ENCODE measurements around the gene PDE1A. TPM values are rescaled to one million over a fixed set of nuclear protein-coding genes. Genes with fewer than 3 reads are reported as not detected.

The PDE1A gene
- total RNA-seq, 2 donors from 2014 or later: 4.1 to 6.0 TPM

DNA sequence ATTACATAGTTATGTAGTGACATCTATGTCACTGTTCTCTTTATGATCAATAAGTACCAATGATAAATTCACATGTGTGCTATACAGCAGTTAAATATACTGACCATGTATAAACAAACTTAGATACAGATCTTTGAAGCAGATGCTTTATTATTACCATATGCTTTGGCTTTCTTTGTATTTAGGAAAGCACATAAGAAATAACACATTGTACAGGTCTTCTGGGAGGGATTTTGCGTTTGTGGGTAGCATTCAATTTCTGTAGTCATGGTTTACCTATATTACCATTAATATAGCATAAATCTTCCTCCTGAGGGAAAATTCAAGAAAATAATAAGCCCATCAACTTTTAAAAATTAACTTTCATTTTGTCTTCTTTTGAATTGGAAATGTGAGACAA lies 1.6 kb upstream of the PDE1A start:
- TF ChIP-seq POLR2AphosphoS5 (IDR thresholded peaks at IDR 0.05): no peak
- TF ChIP-seq, protein P1, sequence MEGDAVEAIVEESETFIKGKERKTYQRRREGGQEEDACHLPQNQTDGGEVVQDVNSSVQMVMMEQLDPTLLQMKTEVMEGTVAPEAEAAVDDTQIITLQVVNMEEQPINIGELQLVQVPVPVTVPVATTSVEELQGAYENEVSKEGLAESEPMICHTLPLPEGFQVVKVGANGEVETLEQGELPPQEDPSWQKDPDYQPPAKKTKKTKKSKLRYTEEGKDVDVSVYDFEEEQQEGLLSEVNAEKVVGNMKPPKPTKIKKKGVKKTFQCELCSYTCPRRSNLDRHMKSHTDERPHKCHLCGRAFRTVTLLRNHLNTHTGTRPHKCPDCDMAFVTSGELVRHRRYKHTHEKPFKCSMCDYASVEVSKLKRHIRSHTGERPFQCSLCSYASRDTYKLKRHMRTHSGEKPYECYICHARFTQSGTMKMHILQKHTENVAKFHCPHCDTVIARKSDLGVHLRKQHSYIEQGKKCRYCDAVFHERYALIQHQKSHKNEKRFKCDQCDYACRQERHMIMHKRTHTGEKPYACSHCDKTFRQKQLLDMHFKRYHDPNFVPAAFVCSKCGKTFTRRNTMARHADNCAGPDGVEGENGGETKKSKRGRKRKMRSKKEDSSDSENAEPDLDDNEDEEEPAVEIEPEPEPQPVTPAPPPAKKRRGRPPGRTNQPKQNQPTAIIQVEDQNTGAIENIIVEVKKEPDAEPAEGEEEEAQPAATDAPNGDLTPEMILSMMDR (IDR thresholded peaks at IDR 0.05): no peak
- TF ChIP-seq POLR2A (IDR thresholded peaks at IDR 0.05): no peak
- 92% methylated on average over 1 of the region's 1 CpG for WGBS
- intact Hi-C loops (cut with DNase I): no loop called here

DNA sequence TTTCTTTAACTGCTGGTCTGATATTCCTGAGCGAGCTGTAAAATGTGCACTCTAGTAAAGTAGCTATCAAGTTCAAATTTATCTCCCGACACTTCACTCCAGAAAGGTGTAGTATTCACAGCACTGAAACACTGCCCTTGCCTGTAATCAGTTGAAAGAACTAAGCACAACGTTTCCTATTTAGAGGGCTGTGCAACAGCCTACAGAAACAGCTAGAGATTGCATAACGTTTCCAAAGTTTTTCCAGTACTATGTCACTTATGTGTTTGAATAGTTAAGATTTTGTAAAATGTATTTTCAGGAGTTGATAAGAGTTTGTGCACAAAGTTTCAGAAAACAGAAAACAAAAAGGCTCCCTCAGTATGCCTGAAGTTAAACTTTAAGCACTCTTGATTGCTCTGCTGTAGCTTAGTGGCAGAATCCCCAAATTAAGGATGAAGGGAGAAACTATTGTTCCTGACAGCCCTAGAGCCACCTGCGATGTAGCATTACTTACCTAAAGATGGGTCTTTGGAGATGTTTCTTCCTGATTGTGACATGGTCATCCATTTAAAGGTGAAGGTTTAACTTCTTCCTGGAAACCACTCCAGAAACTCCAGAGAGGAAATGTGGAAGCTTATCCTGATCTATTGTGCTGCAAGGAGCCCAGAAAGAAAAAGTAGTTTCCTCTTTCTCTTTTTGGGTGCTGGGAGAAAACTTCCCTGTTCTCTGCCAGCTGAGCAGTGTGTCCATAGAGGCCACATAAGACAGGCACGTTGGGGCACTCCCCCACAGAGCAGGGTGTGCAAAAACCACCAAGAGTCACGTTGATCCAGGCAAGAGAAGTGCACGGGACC lies 536 bp downstream of the PDE1A start:
- TF ChIP-seq POLR2AphosphoS5 (IDR thresholded peaks at IDR 0.05): no peak
- TF ChIP-seq, protein P1 (IDR thresholded peaks at IDR 0.05): no peak
- TF ChIP-seq POLR2A (IDR thresholded peaks at IDR 0.05): no peak
- H3K27ac ChIP-seq: peak overlapping the region in 1 of 2 donors; percentile 19
- 9% methylated on average over 8 of the region's 8 CpGs for WGBS

More for the DNA sequence above, 1.6 kb upstream of the PDE1A start:
- H3K4me3 ChIP-seq: no peak overlapping the region
- H3K36me3 ChIP-seq: no peaks in the 10 kb centered on the region
- H3K27ac ChIP-seq: no peak overlapping the region
- DNase-seq (ENCODE audit: low spot score): no peak
- H3K4me1 ChIP-seq (replicated peaks): no peaks in the 10 kb centered on the region
- no peaks in the 10 kb centered on the region for H3K27me3 ChIP-seq (replicated peaks; ENCODE audit: insufficient read depth)
- no peaks in the 10 kb centered on the region for H3K9me3 ChIP-seq

DNA sequence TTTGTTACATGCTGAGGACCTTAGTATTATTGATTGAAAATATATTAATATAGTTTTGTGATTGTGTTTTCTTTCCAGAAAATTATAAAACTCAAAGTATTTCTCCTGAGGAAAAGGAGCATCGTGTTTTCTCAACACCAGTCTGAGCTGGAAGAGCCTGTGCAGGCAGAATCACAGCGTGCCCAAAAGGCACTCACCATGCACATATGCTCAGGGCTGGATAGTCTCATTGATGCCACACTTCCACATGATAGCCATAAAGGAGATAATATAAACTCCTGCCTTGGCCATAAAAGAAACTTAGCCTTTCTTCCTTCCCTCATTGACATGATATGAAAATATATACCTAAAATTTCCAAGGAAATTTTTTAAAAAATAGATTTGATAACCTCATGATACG lies 4.0 kb downstream of the PDE1A start:
- DNase-seq (ENCODE audit: low spot score): no peak
- TF ChIP-seq, protein P1 (IDR thresholded peaks at IDR 0.05): no peak
- TF ChIP-seq POLR2A (IDR thresholded peaks at IDR 0.05): no peak
- no peak for TF ChIP-seq POLR2AphosphoS5 (IDR thresholded peaks at IDR 0.05)
- intact Hi-C loops (cut with DNase I): no loop called here
- Histone ChIP-seq H3K27me3 (replicated peaks; ENCODE audit: insufficient read depth) (no peaks in the 10 kb centered on the region), H3K36me3 (no peaks in the 10 kb centered on the region), H3K4me1 (replicated peaks) (peaks cover 2% of the 10 kb centered on the region), H3K27ac (no peak overlapping the region), H3K9me3 (no peaks in the 10 kb centered on the region), H3K4me3 (no peak overlapping the region)
- 81% methylated on average over 3 of the region's 3 CpGs for WGBS

More for the DNA sequence above, 536 bp downstream of the PDE1A start:
- intact Hi-C loops (cut with DNase I): no loop called here
- Histone ChIP-seq H3K9me3 (no peaks in the 10 kb centered on the region), H3K27me3 (replicated peaks; ENCODE audit: insufficient read depth) (no peaks in the 10 kb centered on the region), H3K36me3 (no peaks in the 10 kb centered on the region), H3K4me3 (peak overlapping the region; percentile 24 to 25), H3K4me1 (replicated peaks) (peaks cover 2% of the 10 kb centered on the region)
- no peak for DNase-seq (ENCODE audit: low spot score)

DNA sequence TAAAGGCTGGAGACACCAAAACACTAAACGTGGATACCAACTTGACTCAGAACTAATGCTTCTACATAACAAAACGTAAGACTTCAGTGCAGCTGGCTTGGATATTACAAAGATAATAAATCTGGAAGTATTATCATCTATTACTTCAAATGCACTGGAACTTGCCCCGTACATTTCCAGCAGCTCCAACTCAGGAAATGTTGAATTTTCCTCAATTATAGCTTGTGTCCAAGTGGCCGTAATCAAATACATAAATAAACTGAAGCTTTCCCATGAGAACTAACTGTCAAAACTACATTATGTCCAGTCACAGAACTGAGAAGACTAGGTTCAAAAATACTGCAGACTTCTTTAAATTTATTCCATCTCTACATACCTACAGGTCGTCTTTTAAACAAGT lies 6.2 kb downstream of the PDE1A start:
- no peak for DNase-seq (ENCODE audit: low spot score)
- TF ChIP-seq POLR2AphosphoS5 (IDR thresholded peaks at IDR 0.05): no peak
- TF ChIP-seq, protein P1 (IDR thresholded peaks at IDR 0.05): no peak
- TF ChIP-seq POLR2A (IDR thresholded peaks at IDR 0.05): no peak
- no peaks in the 10 kb centered on the region for H3K9me3 ChIP-seq
- no peak overlapping the region for H3K4me3 ChIP-seq
- H3K4me1 ChIP-seq (replicated peaks): peaks cover 2% of the 10 kb centered on the region
- H3K36me3 ChIP-seq: no peaks in the 10 kb centered on the region
- no peak overlapping the region for H3K27ac ChIP-seq
- intact Hi-C loops (cut with DNase I): no loop called here
- no peaks in the 10 kb centered on the region for H3K27me3 ChIP-seq (replicated peaks; ENCODE audit: insufficient read depth)
- 75% methylated on average over 5 of the region's 5 CpGs for WGBS

DNA sequence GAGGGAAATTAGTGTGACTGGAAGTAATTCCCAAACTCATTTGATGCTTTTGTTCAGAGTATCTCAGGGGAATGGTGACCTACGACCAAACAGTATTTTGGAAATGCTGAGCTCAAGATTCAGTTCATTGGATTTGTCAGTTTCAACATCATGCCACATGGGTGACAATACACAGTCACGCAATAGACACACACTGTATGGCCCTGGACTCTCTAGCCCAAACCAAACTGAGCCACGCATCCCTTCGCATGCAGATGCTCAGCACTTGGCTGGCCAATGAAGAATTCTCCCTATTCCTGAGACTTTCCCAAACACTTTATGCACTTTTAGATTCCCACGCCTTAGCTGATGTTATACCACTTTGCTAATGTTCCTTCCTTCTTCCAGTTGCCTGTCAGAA lies 10.0 kb downstream of the PDE1A start:
- Histone ChIP-seq H3K4me3 (no peak overlapping the region), H3K36me3 (no peaks in the 10 kb centered on the region), H3K27me3 (replicated peaks; ENCODE audit: insufficient read depth) (no peaks in the 10 kb centered on the region), H3K9me3 (no peaks in the 10 kb centered on the region), H3K27ac (no peak overlapping the region), H3K4me1 (replicated peaks) (no peaks in the 10 kb centered on the region)
- 97% methylated on average over 5 of the region's 5 CpGs for WGBS
- intact Hi-C loops (cut with DNase I): no loop called here
- TF ChIP-seq, protein P1 (IDR thresholded peaks at IDR 0.05): no peak
- TF ChIP-seq POLR2AphosphoS5 (IDR thresholded peaks at IDR 0.05): no peak
- no peak for TF ChIP-seq POLR2A (IDR thresholded peaks at IDR 0.05)
- no peak for DNase-seq (ENCODE audit: low spot score)

Data from prostate gland (tissue), 2 donors.